HG02759 (cell line): Measurements from ENCODE around the gene DSCAML1.

Experiments
- ATAC-seq: cut with Tn5 transposase; IDR thresholded peaks from one replicate; pipeline ENCODE4 v1.9.1; 2021; ENCODE audit warnings: mild to moderate bottlenecking, moderate library complexity; ENCODE audit not compliant: unreplicated experiment

Gene DSCAML1

GRCh38 chr11:117643606-117644300, 153.3 kb downstream of the DSCAML1 start:
- ATAC-seq, result no peak

- no peak for ATAC-seq
Measured at GRCh38 chr11:117642835-117643234, 154.2 kb downstream of the DSCAML1 start.

- ATAC-seq, result no peak
Measured at GRCh38 chr11:117642396-117642795, 154.6 kb downstream of the DSCAML1 start.

GRCh38 chr11:117641008-117641915, 155.8 kb downstream of the DSCAML1 start:
- no peak for ATAC-seq

- ATAC-seq, result no peak
Measured at GRCh38 chr11:117640041-117640440, 157.0 kb downstream of the DSCAML1 start.

GRCh38 chr11:117639601-117640000, 157.4 kb downstream of the DSCAML1 start:
- ATAC-seq, result no peak

GRCh38 chr11:117638911-117639543, 158.0 kb downstream of the DSCAML1 start:
- ATAC-seq, result no peak

GRCh38 chr11:117634756-117635603, 162.0 kb downstream of the DSCAML1 start:
- ATAC-seq, result no peak

GRCh38 chr11:117633976-117634755, 162.8 kb downstream of the DSCAML1 start:
- ATAC-seq, result no peak

- no peak for ATAC-seq
Measured at GRCh38 chr11:117633186-117633754, 163.7 kb downstream of the DSCAML1 start.

GRCh38 chr11:117632306-117632705, 164.7 kb downstream of the DSCAML1 start:
- no peak for ATAC-seq

GRCh38 chr11:117631336-117632140, 165.5 kb downstream of the DSCAML1 start:
- no peak for ATAC-seq

- no peak for ATAC-seq
Measured at GRCh38 chr11:117629891-117630538, 167.0 kb downstream of the DSCAML1 start.

GRCh38 chr11:117629146-117629545, 167.9 kb downstream of the DSCAML1 start:
- ATAC-seq, result no peak

- ATAC-seq, result no peak
Measured at GRCh38 chr11:117627259-117627658, 169.8 kb downstream of the DSCAML1 start.

- ATAC-seq, result no peak
Measured at GRCh38 chr11:117626576-117626975, 170.4 kb downstream of the DSCAML1 start.

GRCh38 chr11:117625237-117625636, 171.8 kb downstream of the DSCAML1 start:
- ATAC-seq, result no peak

- ATAC-seq, result no peak
Measured at GRCh38 chr11:117623831-117624271, 173.2 kb downstream of the DSCAML1 start.
